DMS114 treated with DMSO at 0.1 percent for 48 hours (cell line): ENCODE data around the gene LYPD6.
"Not testable (repeated sequence)": the region's sequence is repeated elsewhere in the genome, so short reads cannot be mapped to it uniquely, and the experiment has no call there.

Experiments used
- DNase-seq: peaks from one replicate; lab custom pipeline; 2025; ENCODE audit not compliant: unreplicated experiment; lab: John Stamatoyannopoulos, UW

LYPD6 gene

DNA sequence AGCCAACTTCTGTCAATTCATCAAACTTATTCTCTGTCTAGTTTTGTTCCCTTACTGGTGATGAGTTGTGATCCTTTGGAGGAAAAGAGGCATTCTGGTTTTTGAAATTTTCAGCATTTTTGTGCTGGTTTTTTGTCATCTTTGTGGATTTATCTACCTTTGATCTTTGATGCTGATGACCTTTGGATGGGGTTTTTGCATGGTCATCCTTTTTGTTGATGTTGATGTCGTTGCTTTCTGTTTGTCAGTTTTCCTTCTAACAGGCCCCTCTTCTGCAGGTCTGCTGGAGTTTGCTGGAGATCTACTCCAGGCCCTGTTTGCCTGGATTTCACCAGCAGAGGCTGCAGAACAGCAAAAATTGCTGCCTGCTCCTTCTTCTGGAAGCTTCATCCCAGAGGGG, 168.8 kb downstream of the LYPD6 start:
- DNase-seq: not testable (repeated sequence)

GRCh38 chr2:149506808-149507207, 176.4 kb downstream of the LYPD6 start:
- not testable (repeated sequence) for DNase-seq

GRCh38 chr2:149507974-149508373, 177.6 kb downstream of the LYPD6 start:
- DNase-seq: no peak

GRCh38 chr2:149513461-149513860, 183.1 kb downstream of the LYPD6 start:
- no peak for DNase-seq
